GM12801 (cell line): Measurements from ENCODE around the gene CDX2.

ENCODE experiments used
- TF ChIP-seq, protein P1 (sequence below): IDR thresholded peaks from one replicate; pipeline ENCODE4 v1.5.1; 2011; ENCODE audit warnings: control low read depth; ENCODE audit not compliant: insufficient read length; ENCODE audit errors: extremely low read depth

The CDX2 gene

DNA sequence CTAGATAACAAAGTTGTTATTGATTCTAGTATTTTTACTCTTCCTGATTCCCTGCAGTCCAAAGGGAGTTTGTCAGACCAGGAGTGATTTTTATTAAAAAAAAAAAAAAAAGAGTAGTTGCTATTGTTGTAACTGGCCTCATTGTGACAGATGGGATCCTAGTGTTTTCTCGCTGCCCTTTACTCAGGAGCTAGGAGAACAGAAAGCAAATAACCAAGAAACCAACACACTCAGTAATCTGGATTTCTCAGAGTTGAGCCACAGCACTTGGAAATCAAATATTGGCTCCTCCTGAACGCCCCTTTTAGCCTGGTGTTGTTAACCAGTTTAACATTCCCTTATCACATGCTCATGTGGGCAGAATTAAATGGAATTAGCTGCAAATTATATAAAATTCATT is 57.6 kb downstream of the CDX2 start:
- TF ChIP-seq, protein P1, sequence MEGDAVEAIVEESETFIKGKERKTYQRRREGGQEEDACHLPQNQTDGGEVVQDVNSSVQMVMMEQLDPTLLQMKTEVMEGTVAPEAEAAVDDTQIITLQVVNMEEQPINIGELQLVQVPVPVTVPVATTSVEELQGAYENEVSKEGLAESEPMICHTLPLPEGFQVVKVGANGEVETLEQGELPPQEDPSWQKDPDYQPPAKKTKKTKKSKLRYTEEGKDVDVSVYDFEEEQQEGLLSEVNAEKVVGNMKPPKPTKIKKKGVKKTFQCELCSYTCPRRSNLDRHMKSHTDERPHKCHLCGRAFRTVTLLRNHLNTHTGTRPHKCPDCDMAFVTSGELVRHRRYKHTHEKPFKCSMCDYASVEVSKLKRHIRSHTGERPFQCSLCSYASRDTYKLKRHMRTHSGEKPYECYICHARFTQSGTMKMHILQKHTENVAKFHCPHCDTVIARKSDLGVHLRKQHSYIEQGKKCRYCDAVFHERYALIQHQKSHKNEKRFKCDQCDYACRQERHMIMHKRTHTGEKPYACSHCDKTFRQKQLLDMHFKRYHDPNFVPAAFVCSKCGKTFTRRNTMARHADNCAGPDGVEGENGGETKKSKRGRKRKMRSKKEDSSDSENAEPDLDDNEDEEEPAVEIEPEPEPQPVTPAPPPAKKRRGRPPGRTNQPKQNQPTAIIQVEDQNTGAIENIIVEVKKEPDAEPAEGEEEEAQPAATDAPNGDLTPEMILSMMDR, result no peak
